ENCODE measurements around the gene TOP2B. TPM values are rescaled to one million over a fixed set of nuclear protein-coding genes. Genes with fewer than 3 reads are reported as not detected.

The TOP2B gene
- total RNA-seq, 1 experiment from 2014 or later: 181 TPM

DNA sequence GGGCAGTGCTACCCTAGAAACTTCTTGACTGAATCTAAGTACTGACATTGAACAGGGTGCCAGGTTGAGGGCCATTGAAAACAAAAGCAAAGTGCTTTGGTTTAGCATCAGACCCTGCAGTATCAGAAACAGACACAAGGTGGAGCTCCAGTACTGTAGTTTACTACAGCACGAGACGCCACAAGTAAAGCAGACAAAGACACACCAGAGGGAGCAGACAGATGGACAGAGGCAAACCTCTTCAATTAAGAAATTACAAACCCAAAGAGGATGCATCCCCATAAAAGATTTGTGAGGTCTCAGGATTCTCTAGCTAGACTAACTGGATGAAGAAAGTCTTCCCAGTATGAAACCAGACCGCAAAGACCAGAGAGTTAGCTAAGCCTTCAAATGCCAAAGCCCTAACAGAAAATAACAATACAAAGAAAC is 16.6 kb downstream of the TOP2B start:
- Histone ChIP-seq H2BK12ac (ENCODE audit: insufficient read length, low read depth, low read length) (no peak overlapping the region), H3K23ac (ENCODE audit: insufficient read length, low read depth, low read length) (no peak overlapping the region), H4K5ac (ENCODE audit: insufficient read length, low read depth, low read length) (no peak overlapping the region), H4K20me1 (ENCODE audit: control insufficient read depth, insufficient read depth, insufficient read length) (no peaks in the 10 kb centered on the region), H3K4me2 (ENCODE audit: insufficient read depth, insufficient read length, low read length) (no peak overlapping the region), H3K18ac (ENCODE audit: insufficient read length, low read depth, low read length) (no peak overlapping the region), H3K14ac (ENCODE audit: insufficient read depth, low read length) (no peak overlapping the region), H2AFZ (ENCODE audit: low read length) (no peak overlapping the region), H4K91ac (ENCODE audit: insufficient read length, low read depth, low read length) (no peak overlapping the region), H3K27ac (ENCODE audit: insufficient read length, low read depth, low read length) (no peak overlapping the region), H3K9me3 (ENCODE audit: control insufficient read depth, low read depth, low read length) (no peaks in the 10 kb centered on the region), H4K8ac (replicated peaks; ENCODE audit: insufficient read length, low read depth, low read length) (no peak overlapping the region), H3K56ac (ENCODE audit: insufficient read length, low read depth, low read length) (no peak overlapping the region), H3K23me2 (ENCODE audit: insufficient read length, low read depth, low read length, poor library complexity, severe bottlenecking) (no peaks in the 10 kb centered on the region), H2AK5ac (ENCODE audit: insufficient read length, low read length) (no peak overlapping the region), H3T11ph (ENCODE audit: low read length) (no peak overlapping the region), H2BK5ac (ENCODE audit: insufficient read length, low read length) (no peak overlapping the region), H2BK20ac (ENCODE audit: low read depth, low read length, poor library complexity, severe bottlenecking) (no peak overlapping the region), H2BK15ac (ENCODE audit: low read depth, low read length) (no peak overlapping the region), H3K4me1 (ENCODE audit: insufficient read depth, low read length) (no peaks in the 10 kb centered on the region; the same call in 1 of the 2 replicates), H3K9ac (ENCODE audit: extremely low read depth, insufficient read length, low read length) (no peak overlapping the region), H3K27me3 (ENCODE audit: insufficient read depth, low read length) (no peaks in the 10 kb centered on the region), H3K79me2 (ENCODE audit: insufficient read depth, low read length) (peaks cover 16% of the 10 kb centered on the region; the same call in 1 of the 2 replicates), H3K4ac (ENCODE audit: low read depth, low read length) (no peak overlapping the region), H2BK120ac (ENCODE audit: low read depth, low read length, poor library complexity, severe bottlenecking) (no peak overlapping the region), H3K79me1 (ENCODE audit: insufficient read depth, low read depth, low read length, poor library complexity, severe bottlenecking) (peaks cover 3% of the 10 kb centered on the region)
- DNase-seq: peak; percentile 84
- Mint-ChIP-seq H3K9me3 (peaks cover 15 to 20% of the 10 kb centered on the region in 2 experiments), H3K27ac (peak overlapping the region; percentile 85 to 87 (median 87); a peak in 5 of 7 replicates), H3K4me3 (no peak overlapping the region; a peak in 1 of 5 replicates), H3K36me3 (ENCODE audit: insufficient read depth in 1 of 3, low read depth in 3 of 3) (peaks cover 26 to 57% (median 35%) of the 10 kb centered on the region in 3 experiments), H3K4me1 (peaks cover 22 to 28% of the 10 kb centered on the region in 2 experiments), H3K27me3 (ENCODE audit: low read depth) (no peaks in the 10 kb centered on the region)
- no CpG with 5 or more reads among the region's 3 CpGs for WGBS (ENCODE audit: extremely low coverage, insufficient read length, low lambda C conversion rate)
- TF ChIP-seq, protein P1, sequence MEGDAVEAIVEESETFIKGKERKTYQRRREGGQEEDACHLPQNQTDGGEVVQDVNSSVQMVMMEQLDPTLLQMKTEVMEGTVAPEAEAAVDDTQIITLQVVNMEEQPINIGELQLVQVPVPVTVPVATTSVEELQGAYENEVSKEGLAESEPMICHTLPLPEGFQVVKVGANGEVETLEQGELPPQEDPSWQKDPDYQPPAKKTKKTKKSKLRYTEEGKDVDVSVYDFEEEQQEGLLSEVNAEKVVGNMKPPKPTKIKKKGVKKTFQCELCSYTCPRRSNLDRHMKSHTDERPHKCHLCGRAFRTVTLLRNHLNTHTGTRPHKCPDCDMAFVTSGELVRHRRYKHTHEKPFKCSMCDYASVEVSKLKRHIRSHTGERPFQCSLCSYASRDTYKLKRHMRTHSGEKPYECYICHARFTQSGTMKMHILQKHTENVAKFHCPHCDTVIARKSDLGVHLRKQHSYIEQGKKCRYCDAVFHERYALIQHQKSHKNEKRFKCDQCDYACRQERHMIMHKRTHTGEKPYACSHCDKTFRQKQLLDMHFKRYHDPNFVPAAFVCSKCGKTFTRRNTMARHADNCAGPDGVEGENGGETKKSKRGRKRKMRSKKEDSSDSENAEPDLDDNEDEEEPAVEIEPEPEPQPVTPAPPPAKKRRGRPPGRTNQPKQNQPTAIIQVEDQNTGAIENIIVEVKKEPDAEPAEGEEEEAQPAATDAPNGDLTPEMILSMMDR (conservative IDR thresholded peaks at IDR 0.05): peak; percentile 98
